Fibroblast of mammary gland (primary cell): Measurements from ENCODE around the gene CEP97.
"Not testable (repeated sequence)": the region's sequence is repeated elsewhere in the genome, so short reads cannot be mapped to it uniquely, and the experiment has no call there.

Experiments
- DNase-seq: peaks from one replicate; pipeline ENCODE4 v3.0.0-alpha.2; 2010; ENCODE audit warnings: low read depth
- H3K4me3 ChIP-seq: 2 replicates; pipeline ENCODE4 v1.5.1; 2011; ENCODE audit warnings: low read depth, mild to moderate bottlenecking, low read length, moderate library complexity; ENCODE audit not compliant: control insufficient read depth
- TF ChIP-seq, protein P1 (sequence below): conservative IDR thresholded peaks from 2 replicates; pipeline ENCODE4 v1.5.1; 2011; ENCODE audit warnings: low read depth, low read length, inconsistent platforms; ENCODE audit not compliant: control insufficient read depth, insufficient read depth

CEP97 gene, protein sequence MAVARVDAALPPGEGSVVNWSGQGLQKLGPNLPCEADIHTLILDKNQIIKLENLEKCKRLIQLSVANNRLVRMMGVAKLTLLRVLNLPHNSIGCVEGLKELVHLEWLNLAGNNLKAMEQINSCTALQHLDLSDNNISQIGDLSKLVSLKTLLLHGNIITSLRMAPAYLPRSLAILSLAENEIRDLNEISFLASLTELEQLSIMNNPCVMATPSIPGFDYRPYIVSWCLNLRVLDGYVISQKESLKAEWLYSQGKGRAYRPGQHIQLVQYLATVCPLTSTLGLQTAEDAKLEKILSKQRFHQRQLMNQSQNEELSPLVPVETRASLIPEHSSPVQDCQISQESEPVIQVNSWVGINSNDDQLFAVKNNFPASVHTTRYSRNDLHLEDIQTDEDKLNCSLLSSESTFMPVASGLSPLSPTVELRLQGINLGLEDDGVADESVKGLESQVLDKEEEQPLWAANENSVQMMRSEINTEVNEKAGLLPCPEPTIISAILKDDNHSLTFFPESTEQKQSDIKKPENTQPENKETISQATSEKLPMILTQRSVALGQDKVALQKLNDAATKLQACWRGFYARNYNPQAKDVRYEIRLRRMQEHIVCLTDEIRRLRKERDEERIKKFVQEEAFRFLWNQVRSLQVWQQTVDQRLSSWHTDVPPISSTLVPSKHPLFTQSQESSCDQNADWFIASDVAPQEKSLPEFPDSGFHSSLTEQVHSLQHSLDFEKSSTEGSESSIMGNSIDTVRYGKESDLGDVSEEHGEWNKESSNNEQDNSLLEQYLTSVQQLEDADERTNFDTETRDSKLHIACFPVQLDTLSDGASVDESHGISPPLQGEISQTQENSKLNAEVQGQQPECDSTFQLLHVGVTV

DNA sequence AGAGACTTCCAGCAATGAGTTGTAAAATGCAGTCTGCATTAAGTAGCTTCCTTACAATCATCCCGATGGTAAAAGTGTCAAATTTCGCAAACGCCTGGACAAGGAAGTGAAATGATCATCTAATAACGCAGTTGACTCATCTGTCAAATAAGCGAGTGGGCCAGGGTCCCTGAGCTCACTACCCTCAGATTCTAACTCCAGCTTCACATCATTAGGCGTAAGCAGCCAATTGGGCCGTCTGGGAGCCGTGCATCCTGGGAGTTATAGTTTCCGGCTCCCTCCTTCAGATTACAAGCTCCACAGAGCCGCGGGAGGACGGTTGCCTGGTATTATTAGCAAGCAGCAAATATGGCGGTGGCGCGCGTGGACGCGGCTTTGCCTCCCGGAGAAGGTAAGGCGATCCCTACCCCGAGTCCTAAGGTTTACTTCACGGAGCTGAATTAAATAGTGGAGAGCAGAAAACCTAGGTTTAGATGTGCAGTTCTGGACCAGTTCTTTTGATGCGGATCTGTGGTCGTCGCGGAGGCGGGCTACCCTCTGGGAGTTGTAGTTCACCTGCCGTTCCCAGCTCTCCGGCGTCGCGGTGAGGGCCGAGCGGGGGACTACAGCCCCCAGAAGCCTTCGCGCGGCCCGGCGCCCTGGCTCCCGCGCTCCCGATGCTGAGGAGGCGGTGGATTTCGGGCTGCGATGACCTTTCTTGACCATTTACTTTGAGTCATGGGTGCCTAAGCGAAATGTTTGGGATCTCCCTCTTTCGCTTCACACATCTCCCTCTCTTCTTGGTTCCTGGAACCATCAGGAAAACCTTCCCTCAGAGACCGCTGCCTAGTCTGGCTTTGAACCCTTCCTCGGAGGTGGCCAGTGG lies at the start of gene CEP97:
Gene CEP97, plus strand, starts transcription at position 286 of the 865 bp plus-strand sequence. Its CDS starts 63 bp downstream, at position 349.
- TF ChIP-seq, protein P1, sequence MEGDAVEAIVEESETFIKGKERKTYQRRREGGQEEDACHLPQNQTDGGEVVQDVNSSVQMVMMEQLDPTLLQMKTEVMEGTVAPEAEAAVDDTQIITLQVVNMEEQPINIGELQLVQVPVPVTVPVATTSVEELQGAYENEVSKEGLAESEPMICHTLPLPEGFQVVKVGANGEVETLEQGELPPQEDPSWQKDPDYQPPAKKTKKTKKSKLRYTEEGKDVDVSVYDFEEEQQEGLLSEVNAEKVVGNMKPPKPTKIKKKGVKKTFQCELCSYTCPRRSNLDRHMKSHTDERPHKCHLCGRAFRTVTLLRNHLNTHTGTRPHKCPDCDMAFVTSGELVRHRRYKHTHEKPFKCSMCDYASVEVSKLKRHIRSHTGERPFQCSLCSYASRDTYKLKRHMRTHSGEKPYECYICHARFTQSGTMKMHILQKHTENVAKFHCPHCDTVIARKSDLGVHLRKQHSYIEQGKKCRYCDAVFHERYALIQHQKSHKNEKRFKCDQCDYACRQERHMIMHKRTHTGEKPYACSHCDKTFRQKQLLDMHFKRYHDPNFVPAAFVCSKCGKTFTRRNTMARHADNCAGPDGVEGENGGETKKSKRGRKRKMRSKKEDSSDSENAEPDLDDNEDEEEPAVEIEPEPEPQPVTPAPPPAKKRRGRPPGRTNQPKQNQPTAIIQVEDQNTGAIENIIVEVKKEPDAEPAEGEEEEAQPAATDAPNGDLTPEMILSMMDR, result no peak
- DNase-seq, result peak; percentile 93
- H3K4me3 ChIP-seq, result peak within 1 kb of the TSS; percentile 94

DNA sequence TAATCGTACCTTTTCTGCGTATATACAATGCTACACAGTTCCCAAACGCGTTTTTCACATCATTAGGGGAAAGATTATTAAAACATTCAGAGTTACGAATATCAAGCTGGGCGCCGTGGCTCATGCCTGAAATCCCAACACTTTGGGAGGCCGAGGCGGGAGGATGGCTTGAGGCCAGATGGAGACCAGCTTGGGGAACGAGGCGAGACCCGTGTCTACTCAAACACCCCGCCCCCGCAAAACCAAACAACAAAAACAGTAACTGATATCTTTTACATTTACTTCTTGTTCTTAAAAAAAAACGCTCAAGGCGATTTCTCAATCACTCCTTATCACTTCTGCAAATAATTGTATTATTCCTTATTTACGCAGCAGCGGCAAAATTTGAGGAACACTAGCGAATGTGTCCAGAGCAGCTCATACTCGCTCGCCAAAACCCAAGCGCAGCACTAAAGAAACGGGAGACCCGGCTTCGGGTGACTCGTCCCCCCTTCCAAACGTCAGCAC lies 48.7 kb upstream of the CEP97 start:
- peak overlapping the region; percentile 79 for H3K4me3 ChIP-seq
- DNase-seq, result no peak
- TF ChIP-seq, protein P1, result no peak

DNA sequence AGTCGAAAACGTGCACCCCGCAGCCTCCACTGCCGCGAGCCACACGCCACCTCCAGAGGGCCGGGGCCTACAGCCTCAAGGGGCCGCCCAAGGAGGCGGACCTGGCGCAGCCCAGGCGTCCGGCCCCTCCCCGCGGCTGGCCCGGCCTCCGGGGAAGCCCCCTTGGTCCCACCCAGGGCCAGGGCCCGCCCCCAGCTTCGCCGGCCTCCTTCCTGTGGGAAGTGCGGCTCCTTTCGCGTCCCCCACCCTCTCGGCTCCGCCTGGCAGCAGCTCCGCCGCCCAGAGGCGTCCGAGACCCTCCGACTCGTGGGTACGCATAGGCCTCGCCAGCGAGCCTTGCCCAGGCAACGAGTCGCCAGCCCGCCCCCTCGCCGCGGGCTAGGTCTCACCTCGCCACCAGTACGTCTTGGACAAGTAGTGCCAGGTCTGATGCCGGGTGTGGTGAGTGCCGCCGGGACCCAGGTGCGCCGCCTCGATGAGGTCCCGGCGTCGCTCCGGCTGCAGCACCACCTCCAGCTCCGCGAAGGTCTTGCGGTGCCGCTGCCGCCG lies 48.1 kb upstream of the CEP97 start:
- TF ChIP-seq, protein P1, result no peak
- H3K4me3 ChIP-seq, result peak overlapping the region; percentile 93
- peak; percentile 94 for DNase-seq

DNA sequence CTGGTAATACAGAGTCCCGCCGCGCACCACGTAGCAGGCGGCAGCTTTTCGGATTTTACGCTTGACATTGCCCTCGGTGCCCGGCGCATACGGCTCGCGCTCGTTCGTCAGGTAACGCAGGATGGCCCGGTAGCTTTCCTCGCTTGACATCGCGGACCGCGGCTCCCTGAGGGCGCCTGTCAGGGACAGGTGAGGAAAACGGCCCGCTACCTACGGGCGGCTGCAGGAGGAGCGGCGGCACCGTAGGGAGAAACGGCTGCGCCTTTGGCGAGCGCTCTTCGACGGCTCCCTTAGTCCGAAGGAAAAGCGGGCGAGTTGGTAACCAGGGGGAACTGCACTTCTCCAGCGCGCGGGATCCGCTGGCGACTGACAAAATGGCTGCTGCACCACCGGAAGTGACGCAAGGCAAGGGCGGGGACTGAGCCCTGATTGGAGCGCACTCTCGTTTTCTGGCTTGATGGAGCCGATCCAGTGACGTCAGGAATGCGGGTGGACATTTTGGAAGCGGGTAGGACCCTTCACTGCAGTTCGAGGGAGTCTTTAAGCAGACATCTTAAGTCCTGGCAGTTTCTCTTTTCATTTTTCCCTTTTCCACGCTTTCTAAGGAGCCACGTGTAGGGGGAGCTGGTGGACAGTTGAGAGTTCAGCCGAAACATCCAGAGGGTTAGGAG lies 47.5 kb upstream of the CEP97 start, which contains the start of gene ZBTB11:
Gene ZBTB11, minus strand, starts transcription at position 368 of the 671 bp plus-strand sequence. Its CDS starts 218 bp downstream, at position 150.
- peak within 1 kb of the TSS; percentile 93 for H3K4me3 ChIP-seq
- TF ChIP-seq, protein P1, result peak; percentile 65
- DNase-seq, result peak; percentile 100

DNA sequence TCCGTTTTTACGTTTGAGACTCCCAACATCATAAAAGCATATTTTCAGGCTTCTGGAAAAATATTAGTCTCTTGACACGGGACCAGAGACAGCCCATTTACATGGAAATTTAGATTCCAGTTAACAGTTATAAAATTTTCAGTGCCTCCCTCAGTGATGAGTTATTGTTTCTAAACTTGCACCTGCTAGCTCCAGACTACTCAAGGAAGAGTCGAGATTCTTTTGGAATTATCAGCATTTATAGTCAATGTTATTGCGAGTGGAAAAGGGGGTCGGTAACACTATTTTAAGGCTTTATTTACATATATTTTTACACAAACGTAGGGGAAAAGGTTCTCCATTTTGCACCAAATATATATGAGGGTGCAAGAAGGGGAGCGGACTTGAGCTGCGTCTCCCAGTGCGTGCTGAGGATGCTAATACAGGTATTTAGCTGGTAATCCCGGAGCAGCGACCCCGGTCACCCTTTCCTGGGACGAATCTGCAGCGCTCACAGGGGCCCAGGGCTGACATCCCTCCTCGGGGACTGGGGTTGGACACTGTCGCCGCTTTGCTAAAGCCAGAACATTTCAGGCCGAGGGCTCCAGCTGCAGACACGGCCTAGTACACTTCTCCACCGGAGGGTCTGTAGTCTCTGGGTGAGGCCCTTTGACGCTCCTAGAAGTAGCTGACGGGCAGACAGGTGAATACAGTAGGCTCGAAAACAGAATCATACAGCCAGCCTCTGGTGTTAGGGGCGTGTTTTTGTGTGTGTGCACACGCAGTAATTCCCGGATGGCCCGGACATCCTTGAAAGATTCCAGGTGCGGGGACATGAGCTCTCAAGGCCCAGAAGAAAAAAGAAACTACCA lies 46.8 kb upstream of the CEP97 start:
- no peak for DNase-seq
- TF ChIP-seq, protein P1, result no peak
- peak overlapping the region; percentile 42 for H3K4me3 ChIP-seq

DNA sequence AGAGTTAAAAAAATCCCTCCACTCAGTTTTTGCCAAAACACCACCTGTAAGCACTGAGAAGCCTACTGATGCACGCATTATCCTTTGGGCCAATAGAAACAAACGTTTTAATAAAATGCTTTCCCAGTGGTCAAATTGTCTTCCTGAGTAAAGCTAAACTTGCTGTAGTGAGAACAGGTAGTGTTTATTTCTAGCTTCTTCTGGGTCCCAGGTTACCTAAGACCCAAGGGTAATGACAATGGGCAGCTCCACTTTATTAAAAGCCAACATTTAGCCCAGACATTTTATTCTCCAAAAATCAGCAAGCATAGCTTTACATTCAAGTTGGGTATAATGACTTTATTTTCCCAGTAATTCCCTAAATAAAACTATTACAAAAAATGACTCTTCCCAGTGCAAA lies 45.6 kb upstream of the CEP97 start:
- not testable (repeated sequence) for DNase-seq, H3K4me3 ChIP-seq
